MV-4-11 (cell line): ENCODE measurements around the gene VTI1B.
"Not testable (repeated sequence)": the region's sequence is repeated elsewhere in the genome, so short reads cannot be mapped to it uniquely, and the experiment has no call there.

Experiments
- DNase-seq: peaks from one replicate; lab custom pipeline; 2025; lab: John Stamatoyannopoulos, UW

VTI1B gene

GRCh38 chr14:67627519-67627918, 46.9 kb downstream of the VTI1B start:
- DNase-seq, result no peak

GRCh38 chr14:67626131-67626530, 48.3 kb downstream of the VTI1B start:
- not testable (repeated sequence) for DNase-seq

GRCh38 chr14:67623114-67623513, 51.3 kb downstream of the VTI1B start:
- DNase-seq, result no peak

- peak; percentile 28 for DNase-seq
Observed at GRCh38 chr14:67622675-67623074, 51.8 kb downstream of the VTI1B start.

GRCh38 chr14:67620217-67620785, 54.1 kb downstream of the VTI1B start:
- no peak for DNase-seq

GRCh38 chr14:67619446-67620216, 54.8 kb downstream of the VTI1B start, which contains the start of gene ARG2:
ARG2 (plus strand) TSS chr14:67619920; CDS start chr14:67619978, 58 bp downstream.
- peak; percentile 82 for DNase-seq

- peak; percentile 76 for DNase-seq
Observed at GRCh38 chr14:67618617-67619063, 55.8 kb downstream of the VTI1B start.

GRCh38 chr14:67610491-67610890, 63.9 kb downstream of the VTI1B start:
- peak; percentile 16 for DNase-seq

- no peak for DNase-seq
Observed at GRCh38 chr14:67609642-67610310, 64.7 kb downstream of the VTI1B start.

GRCh38 chr14:67607646-67608045, 66.8 kb downstream of the VTI1B start:
- no peak for DNase-seq

- no peak for DNase-seq
Observed at GRCh38 chr14:67602995-67603545, 71.4 kb downstream of the VTI1B start.

- DNase-seq, result no peak
Observed at GRCh38 chr14:67602076-67602475, 72.4 kb downstream of the VTI1B start.

- not testable (repeated sequence) for DNase-seq
Observed at GRCh38 chr14:67600562-67600974, 73.9 kb downstream of the VTI1B start.

- DNase-seq, result peak; percentile 85
Observed at GRCh38 chr14:67599698-67600561, 74.5 kb downstream of the VTI1B start, which contains the start of gene PIGH. PIGH (minus strand) TSS chr14:67600268; CDS start chr14:67600203, 65 bp downstream.
